ENCODE measurements around the gene NFATC2IP.
"Not testable (repeated sequence)": the region's sequence is repeated elsewhere in the genome, so short reads cannot be mapped to it uniquely, and the experiment has no call there.

The NFATC2IP gene

GRCh38 chr16:29000019-29000418 is 49.3 kb downstream of the NFATC2IP start:
- no peak for DNase-seq

- not testable (repeated sequence) for DNase-seq
These were observed 53.9 kb downstream of the NFATC2IP start for GRCh38 chr16:29004496-29005139.

DNA sequence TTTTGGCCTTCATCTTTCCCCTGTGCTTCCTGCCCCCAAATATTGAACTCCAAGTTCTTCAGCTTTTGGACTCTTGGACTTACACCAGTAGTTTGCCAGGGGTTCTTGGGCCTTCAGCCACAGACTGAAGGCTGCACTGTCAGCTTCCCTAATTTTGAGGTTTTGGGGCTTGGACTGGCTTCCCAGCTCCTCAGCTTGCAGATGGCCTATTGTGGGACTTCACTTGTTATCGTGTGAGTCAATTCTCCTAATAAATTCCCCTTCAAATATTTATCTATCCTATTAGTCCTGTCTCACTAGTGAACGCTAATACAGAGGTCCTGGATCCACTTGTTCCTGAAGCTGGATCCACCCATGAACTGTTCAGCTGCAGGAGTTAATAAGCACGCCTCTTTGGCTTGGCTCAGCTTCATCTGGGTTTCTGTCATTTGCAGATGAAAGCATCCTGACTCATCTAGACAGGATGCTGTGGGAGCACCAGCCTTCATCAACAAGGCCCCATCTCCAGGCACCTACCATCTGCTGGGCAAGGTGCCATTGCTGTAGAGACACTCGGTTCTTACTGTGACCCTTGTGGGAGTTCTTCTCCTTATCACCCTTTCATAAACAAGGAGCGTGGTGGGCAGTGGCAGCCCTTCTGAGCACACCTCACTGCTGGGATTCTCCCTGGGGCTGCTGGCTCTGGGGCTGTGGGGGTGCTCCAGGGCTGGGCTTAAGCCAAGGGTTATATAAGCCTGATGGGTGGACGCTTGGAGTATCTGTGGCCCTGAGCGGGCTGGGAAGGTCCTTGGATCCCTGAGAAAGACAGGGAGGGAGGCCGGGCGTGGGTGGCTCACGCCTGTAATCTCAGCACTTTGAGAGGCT is 57.2 kb downstream of the NFATC2IP start:
- DNase-seq, result no peak

DNA sequence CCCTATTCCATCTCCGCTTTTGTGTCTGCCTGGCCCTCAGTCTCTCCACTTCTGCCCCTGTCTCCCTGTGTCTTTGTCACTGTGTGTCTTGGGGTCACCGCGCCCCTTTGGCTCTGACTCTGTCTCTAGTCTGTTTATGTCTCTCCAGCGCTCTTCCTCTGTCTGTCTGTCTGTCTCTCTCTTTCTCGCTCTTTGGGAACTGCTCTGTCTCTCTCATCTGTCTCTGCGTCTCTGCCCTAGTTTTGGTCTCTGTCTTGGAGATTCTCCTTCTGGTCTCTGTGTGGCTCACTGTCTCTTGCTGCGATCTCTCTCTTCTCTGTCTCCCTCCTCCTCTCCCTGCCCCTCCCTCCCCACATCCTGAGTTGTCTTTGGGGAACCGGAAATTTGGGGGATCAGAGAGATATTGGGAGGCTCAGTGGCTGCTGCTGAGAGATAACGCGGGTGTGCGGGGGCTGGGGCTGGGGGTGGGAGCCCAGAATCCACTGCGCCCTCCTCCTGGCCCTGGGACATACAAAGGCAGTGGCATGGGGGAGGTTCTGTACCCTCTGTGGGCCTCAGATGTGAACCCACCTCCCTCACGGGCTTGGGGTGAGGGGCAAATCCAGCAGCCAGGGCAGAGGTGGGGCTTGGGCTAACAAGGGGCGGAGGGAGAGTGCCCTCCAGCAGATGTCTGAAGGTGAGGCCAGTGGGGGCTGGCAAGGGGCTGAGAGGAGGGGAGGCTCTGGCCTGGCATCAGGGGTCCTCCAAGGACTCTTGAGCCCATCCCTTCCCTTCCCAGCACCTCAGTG is 58.5 kb downstream of the NFATC2IP start:
- DNase-seq, result no peak

DNA sequence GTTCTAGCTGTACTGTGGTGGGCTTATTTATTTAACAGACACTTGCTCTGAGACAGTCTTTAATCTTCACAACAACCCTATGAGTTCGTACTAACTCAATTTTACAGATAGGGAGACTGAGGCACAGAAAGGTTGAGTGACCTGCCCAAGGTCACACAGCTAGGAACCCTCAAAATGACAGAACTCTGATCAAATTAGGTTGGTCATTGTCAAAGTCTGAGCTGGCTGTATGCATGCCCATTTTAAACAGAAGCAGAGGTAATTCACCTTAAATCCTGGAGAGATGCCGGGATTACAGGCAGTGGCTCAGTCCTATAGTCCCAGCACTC is 59.1 kb downstream of the NFATC2IP start:
- no peak for DNase-seq

DNA sequence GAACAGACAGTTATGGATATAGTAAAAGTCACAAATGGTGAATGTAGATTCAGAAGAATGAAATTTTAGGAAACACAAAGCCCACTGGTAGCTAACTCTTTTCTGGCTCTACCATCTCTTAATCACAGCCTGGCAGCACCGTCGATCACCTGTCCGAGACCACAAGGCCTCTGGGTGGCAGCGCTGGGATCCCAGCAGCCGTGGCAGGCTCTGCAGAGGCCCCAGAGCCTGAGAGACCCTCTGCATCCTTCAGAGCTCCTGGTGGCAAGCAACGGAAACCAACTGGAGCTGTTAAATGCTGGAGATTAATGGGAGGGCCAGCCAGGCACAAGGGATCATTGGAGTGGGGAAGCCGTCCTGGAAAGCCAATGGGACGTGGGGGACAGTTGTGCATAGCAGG is 60.4 kb downstream of the NFATC2IP start:
- no peak for DNase-seq

DNA sequence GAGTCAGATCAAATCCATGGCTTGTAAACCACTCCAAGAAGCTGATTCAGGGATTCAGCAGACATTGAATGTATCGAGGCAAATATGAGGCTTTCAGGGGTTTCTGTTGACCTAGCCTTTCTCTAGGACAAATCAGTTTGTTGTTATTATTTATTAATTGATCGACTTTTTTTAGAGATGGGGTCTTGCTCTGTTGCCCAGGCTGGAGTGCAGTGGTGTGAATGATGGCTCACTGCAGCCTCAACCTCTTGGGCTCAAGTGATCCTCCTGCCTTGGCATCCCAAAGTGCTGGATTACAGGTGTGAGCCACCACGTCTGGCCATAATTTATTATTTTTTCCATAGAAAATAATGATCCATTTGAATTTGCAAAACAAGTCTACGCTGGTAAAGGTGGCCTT is 61.1 kb downstream of the NFATC2IP start:
- no peak for DNase-seq

- DNase-seq, result no peak
These were observed 62.3 kb downstream of the NFATC2IP start for GRCh38 chr16:29012913-29013553.

DNA sequence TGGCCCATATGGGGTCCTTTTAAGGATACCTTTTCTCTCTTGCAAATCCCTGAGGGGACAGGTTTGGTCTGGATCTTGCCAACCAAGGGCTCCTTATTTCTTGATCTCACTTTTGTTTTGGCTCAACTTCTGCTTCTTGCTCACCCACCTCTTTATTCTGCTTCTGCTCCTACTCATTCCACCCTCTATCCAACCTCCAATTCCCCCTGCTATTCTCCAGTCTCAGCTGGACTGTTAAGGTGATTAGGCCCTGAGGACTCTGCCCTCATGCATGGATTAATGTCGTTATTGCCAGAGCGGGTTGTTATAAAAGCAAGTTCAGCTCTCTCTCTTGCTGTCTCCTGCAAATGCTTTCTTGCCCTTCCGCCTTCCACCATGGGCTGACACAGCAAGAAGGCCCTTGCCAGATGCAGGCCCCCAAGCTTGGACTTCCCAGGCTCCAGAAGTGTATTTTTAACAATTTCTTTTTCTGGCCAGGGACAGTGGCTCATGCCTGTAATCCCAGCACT is 63.9 kb downstream of the NFATC2IP start:
- no peak for DNase-seq
